HG02840 (cell line): ENCODE data around the gene KDSR.
A peak's percentile ranks its signal among the peaks of the same experiment; 100 is the strongest.
"Not testable (repeated sequence)": the region's sequence is repeated elsewhere in the genome, so short reads cannot be mapped to it uniquely, and the experiment has no call there.

ENCODE experiments used
- ATAC-seq: cut with Tn5 transposase; IDR thresholded peaks from one replicate; pipeline ENCODE4 v1.9.1; 2021; ENCODE audit warnings: mild to moderate bottlenecking, moderate library complexity, moderate number of reproducible peaks; ENCODE audit not compliant: unreplicated experiment, low FRiP score

The KDSR gene

DNA sequence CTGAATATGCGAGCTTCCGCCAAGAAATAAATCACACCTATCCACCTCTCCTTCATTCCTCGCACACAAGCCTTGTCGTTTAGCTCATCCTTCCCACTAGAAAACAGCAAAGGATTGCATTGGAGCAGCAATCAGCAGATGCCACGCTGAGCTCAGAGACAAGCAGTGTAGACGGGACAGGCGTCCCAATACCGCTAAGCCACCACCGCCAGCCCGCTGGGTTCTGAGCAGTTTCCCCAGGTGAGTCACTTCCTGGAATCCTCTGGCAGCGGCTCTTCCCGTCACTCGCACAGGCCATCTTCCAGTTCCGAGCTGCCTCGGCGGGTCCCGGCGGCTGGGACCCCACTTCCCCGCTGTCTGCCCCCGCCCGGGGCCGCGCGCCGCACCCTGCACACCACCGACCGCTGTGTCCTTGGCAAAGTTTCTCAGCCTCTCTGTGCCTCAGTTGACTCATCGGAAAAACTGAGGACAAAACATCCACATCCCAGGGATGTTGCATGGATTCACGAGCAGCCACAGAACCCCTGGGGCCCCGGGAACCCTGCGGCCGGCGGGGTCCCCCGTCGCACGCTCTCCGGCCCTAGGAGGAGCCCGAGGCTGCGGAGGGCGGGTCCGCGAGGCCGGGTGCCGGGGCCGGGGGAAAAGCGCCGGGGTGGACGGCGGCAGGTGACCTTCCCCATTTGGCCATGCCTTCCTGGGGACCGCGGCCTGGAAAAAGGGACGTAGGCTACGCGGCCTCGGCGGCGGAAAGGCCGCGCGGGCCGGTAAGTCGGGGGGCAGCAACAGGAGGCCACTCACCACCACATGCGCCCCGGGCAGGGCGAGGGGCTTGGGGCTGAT, 573 bp downstream of the KDSR start:
- ATAC-seq = peak; percentile 37

DNA sequence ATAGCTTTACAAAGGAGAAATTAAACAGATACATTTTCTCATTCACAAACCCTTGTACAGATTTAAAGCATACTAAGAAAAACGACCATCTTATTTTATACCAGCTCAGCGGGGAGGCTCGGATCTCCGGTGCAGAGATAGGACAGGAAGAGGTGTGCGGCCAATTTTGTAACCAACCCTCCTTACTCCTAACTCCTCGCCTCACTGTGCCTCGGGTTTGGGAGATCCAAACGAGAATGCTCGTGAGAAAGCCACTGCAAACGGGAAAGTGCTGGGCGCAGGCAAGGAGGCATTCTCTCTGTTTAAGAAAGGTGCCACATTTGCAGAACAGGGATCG, 1.2 kb downstream of the KDSR start:
- ATAC-seq = no peak

DNA sequence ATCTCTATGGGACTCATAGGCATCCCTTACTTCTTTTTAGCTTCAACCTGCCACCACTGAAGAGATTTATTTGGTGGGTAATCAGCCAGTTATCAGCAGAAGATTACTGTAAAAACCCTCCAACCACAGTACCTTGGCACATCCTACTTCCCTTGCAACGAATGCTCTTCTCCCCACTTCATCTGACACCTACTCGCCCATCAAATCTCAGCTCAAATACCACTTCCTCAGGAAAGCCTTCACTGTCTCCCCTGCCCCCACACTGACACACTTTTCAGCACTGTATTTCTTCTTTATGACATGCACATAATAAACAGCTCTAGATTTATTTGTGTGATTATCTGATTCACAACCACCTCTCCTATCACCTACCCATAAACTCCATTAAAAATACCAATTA, 3.1 kb downstream of the KDSR start:
- ATAC-seq = no peak

DNA sequence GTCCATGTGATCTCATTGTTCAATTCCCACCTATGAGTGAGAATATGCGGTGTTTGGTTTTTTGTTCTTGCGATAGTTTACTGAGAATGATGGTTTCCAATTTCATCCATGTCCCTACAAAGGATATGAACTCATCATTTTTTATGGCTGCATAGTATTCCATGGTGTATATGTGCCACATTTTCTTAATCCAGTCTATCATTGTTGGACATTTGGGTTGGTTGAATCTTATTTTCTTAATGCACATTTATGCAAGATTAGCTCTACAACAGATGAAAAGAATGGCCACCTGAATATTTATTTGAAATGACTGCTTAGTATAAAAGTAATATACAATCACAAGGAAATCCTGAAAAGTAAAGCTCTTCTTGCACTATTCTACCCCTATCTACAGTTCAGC, 3.6 kb downstream of the KDSR start:
- not testable (repeated sequence) for ATAC-seq

DNA sequence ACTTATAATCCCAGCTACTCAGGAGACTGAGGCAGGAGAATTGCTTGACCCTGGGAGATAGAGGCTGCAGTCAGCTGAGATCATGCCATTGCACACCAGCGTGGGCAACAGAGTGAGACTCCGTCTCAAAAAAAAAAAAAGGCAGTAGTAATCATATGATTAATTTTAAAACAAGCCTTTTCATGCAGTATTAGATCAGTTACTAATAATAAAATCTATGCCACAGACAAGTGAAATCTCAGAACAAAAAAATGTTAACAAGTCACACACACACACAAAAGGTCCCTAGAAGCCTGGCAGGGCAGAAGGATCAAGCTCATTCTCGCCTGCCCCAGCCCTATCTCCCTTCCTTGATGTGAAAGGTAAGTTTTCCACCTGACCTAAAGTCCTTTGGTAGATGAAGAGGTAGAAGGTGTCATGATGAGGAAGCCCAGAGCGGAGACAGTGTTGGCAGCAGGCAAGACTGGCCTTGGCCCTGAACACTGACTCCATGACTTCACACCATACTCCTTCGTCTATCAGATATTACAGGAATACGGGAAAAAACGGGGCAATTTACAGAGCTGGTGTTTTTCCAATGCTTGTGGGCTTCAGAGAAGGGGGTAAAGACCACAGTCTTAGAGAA, 10.6 kb downstream of the KDSR start:
- no peak for ATAC-seq

DNA sequence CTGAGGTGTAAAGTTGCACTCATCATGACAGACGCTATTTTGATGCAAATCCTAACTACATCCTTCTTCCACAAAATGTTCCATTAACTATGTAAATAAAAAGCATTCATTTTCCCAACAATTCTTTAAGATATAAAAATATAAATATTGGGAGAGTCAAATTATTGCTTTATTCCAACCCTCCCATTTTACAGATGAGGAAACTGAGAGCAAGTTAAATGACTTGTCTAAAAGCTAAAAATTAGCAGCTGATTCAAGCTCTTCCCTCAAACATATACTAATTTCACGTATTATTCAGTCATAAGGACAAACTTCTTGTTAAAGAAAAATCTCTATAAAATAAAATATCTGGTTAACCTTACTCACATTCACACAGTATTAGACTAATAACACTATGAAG, 16.8 kb downstream of the KDSR start:
- ATAC-seq = no peak

DNA sequence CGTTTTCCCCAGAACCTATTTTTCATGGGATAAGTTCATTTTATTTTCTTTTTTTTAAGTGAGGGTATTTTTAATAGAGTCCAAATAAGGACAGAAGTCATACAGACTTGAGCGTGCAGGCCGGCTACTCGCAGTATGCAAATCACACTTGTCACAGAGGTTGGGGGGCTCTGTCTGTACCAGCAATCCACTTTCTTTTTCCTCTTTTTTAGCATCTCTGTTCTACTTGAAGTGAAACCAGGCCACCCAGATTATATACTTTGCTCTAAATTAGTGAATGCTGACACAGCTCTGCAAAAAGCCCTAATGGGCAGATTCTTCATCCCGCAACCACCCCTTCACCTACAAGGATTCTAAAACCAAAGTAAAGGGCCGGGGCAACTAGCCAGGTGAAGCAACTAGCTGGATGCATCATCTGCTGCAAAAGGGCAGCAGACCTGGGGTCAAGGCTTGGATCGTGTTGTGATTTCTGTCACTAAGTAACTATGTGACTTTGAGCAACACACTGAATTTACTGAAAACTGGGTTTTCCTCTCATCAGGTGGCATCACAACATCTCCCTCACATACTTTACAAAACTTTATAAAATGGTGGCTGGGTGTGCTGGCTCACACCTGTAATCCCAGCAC, 18.4 kb downstream of the KDSR start:
- no peak for ATAC-seq

DNA sequence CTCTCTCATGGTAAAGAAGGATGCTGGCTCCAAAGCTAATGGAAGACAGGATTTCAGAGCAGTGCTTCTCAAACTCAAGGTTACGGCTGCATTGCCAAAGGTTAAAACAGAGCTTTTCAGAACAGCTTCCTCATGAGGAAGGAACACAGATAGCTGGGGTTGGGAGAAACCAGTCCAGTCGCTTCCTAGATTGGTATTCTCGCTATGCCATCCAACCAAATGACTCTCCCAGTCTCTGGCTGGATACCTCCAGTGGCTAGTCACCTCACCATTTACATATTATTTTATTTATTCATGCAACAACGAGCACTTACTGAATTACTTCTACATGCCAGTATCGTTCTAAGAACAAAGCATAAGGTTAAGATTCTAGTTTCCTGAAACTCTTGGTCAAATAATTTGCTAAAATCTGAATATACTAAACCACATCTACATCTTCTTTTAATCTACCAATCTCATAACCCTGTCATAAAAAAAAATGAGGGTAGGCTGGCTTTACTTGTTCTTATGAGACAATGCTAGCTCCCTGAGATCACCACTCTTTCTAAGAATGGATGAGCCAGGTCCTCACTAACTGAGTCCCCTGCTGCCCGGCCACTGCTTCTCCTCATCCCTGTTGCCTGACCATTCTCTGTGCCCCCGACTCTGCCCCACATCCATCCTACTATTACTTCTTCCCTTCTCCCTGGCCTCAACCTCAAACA, 20.4 kb downstream of the KDSR start:
- no peak for ATAC-seq

DNA sequence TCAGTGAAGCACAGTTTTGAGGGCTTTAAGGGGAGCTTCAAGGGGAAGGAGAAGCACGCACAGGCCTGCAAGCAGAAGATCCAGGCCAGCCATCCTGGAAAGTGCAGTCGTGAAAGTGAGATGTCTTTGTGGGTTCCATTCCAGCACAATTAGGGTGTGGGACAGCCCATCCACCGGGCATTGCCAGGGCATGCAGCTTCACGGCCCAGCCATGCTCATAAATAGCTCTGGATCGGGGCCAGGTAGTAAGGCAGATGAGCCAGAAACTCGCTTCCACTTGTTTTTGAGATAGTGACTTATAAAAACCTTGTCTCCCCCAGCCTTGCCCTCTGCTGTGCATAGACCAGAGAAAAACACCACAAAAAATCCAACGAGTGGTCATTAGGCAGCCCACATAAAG, 21.0 kb downstream of the KDSR start:
- no peak for ATAC-seq

DNA sequence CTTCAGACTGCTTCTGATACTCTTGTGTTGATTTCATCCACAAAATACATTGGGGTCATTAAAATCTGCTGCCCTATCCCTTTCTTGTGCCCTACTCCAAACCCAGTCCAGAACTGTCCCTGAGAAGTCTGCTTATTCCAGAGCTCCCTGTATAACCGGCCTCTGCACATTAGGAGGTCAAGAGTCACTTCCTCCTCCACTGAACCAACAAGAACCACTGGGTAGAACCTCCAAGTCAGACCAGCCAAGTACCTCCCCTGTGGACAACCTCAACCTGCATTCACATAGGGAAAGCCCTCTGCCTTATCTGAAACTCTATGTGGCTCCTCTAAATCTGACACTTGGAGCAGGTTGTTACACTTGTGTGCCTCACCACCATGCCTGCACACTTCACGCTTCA, 22.1 kb downstream of the KDSR start:
- ATAC-seq = no peak

DNA sequence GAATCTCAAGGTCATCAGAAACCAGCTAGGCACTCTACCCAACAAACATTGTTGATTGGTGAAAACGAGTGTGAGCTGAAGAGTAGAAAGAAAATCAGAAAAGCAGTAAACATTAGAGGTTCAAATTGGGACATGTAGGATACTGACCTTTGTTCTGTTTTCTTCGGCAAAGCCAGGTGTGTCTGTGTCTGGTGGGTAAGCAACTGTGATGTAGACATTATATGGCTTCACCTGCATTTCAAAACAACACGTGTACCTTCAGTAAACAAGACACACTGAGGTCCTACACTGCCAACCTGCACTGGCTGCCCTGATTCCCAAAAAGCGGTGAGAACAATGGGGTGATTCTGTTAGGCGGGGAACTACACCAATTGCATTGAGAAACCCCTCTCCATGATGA, 22.7 kb downstream of the KDSR start:
- ATAC-seq = no peak

DNA sequence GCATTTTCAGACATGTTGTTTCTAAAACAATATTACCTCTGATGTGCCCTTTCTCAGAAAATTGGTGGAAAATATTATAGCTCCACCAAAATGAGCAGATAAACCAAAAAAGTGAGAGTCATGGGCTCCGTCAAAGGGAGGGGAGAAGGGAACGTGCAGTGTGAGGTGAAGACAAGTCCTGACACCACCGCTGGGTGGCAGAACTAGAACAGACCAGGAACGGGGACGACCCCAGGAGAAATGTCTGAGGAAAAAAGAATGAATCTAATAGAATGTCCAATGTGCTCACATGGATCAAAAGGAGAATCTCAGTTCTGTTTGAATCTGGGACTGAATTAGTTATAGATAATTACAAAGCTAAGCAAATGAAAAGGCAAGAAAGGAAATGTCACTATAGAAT, 24.8 kb downstream of the KDSR start:
- ATAC-seq = no peak

DNA sequence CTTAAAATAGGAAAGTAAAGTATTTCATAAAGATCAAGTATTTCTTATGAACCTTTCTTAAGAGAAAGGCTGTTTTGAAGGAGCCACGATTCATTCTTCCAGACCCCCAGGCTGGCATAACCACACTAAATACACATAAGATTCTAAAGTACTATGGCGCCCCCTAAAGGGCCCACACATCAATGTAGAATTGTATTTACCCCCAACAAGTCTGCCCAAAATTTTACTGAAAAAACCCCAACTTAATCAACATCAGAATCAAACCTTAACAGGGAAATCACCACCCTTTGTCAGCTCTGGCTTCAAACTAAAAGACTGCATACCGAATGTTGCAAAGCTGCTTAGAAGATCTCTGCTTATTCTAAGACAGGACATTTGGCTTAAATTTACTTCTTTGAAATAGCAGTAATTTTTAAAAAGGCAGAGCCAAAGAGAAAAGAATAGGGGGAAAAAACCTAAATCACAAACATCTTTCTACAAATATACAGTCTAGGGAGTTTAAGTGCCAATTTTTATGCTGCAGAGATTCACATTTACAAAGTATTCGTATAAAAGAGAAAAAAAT, 27.0 kb downstream of the KDSR start:
- no peak for ATAC-seq

DNA sequence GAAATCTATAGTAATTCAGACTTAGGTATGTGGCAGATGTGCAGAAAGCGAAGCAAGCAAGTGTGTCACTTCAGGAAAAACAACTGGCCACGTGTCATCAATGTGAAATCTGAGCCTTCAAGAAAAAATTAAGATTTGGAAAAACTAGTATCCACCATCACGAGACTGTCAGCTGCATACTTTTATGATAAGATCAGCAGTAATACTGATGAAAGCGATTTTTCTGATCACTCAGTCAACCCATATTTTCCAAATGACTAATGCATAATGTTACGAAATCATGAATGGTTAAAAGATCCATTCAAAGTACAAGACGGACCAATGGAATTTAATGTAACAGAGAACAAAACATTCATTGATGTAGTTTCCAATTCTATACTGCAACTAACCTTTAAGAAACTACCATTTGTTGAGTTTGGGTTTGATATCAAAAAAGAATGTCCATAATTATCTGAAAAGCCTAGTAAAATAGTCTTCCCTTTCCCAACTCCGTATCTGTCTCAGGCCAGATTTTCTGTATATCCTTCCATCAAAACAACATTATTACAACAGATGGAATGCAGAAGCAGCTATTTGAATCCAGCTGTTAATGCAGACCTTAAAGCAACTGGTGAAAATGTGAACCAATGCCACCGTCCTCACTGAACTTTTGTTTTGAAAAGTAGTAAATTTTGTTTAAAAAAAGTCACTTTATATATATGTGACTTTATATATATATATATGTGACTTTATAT, 30.5 kb downstream of the KDSR start:
- no peak for ATAC-seq

DNA sequence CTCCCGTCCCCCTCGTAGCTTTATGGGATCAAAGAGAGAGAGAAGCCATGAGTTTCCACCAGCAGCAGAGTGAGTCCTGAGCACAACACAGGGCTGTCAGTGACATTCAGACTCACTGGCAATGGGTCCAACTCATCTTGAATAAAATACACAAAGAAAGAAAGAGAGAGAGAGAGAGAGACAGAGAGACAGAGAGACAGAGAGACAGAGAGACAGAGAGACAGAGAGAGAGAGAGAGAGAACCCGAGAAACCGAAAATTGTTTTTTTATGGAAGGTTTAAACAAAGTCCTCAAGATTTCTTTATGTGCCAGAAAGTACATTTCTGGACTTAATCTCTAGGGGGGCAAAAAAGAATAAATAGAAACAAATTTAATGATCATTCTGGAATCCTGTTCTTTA, 35.9 kb downstream of the KDSR start:
- no peak for ATAC-seq

DNA sequence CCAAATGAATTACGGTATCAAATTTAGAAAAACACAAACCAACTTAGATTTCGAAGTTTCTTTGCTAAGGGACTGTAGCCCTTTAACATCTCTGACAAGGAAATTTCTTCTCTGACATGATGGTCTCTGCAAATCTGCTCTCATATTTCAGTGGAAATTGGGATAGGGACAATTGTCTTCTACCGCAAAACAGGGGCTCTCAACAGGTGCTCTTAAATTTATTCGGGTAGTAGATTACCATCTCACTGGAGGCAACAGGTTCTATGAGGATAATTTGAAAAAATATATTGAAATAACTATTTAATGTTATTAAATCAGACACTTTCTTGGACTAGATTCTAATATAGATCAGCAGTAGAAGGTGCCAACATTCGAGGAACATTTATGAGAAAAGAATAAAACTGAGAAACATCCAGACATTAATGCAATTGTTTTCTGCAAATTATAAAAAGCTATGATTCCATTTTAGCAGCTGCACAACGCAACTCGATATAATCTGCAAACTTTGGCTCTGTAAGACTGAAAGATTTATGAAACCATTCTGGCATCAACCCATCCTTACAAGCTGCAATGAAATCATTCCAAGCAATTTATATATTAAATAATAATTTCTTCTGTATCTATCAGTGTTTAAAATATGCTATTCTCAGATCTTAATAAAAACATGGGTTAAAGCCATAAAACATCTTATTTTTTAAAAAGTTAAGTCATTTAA, 37.4 kb downstream of the KDSR start:
- ATAC-seq = no peak

DNA sequence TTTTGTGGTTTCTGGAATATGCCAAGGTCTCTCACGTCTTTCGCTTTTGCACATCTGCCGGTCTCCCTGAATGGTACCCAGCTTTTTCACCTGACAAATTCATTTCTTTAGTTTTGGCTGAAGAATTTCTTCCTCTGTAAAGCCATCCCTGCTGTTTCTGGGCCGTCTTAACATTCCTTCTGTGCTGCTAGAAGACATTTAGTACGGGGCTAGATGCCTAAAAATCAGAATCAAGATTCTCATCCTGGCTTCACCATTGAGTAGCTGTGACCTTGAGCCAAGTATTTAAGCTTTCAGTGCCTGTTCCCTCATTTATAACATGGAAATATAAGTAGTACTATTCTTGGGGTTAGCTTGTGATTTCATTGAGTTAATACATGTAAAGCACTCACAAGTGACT, 41.0 kb downstream of the KDSR start:
- ATAC-seq = no peak

DNA sequence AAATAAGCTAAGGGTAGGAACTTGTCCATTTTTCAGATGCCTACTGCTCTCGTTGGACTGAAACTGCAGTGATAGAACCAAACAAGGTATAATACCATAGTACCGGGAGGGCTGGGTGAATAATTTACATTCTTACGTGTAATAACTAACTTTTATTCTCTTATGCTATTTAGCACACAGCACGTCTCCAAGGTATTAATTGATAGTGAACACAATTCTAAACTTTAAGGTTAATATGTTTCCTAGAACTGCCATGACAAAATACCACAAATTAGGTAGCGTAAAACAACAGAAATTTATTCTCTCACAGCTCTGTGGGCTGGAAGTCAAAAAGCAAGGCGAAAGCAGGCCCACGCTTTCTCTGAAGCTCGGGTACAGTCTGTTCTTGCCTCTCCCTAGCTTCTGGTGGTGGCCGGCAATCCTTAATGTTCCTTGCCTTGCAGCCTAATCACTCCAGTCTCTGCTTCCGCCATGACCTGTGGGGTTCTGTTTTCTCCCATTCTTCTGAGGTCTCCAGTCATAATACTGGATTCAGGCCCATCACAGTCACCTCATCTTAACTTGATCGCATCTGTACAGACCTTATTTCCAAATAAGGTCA, 41.8 kb downstream of the KDSR start:
- no peak for ATAC-seq

DNA sequence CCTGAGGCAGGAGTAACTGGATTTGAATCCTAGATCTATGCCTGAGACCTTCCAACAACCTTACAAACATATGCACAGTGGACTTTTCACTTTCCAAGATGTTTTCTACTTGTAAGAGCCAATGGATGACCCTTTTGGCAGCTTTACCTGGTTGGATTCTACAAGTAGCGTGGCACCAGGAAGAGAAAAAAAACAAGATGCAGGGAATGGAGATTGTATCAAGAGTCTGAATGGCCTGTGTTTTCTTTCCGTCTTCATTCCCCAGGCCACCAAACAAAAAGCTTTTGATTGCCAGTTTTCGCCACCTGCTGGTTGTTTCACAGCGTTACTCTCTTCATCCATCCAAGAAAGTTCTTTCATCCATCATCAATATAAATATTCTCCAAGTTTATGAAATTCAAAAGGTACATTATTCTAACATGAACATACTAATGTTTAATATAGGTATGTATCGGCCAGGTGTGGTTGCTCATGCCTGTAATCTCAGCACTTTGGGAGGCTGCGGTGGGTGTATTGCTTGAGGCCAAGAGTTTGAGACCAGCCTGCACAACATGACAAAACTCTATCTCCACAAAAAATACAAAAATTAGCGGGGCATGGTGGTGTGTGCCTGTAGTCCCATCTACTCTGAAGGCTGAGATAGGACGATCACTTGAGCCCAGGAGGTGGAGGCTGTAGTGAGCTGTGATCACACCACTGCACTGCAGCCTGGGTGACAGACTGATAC, 43.9 kb downstream of the KDSR start:
- ATAC-seq = no peak
